ENCODE data around the gene DDX31. TPM values are rescaled to one million over a fixed set of nuclear protein-coding genes. Genes with fewer than 3 reads are reported as not detected.

Gene DDX31
- total and polyA plus RNA-seq, 2 donors (not counting 1 experiment from before 2014, with no cell fraction given) = 16.4 to 22.7 TPM

DNA sequence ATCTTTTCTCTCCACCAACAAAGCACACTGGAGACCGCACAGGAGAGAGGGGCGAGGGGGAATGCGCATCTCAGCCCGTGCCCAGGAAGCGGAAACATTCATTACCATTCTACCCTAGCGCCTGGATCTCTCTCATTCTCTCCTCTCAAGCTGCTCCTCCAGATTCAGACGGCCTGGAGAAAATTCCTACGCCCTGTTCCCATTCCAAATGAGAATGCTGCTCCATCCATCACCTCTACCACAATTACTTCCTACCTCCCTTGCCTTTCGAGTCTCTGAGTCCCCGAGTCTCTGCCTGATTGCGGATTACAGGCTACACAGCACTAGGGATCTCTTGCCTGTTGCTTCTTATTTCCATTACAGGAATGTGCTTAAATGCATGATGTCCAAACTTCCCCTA is 6.7 kb downstream of the DDX31 start:
- no peak for DNase-seq
- TF ChIP-seq EZH2 (IDR thresholded peaks at IDR 0.05; ENCODE audit: borderline replicate concordance, insufficient read depth, low read depth, low read length, poor library complexity, severe bottlenecking) = no peak
- TF ChIP-seq, protein P1, sequence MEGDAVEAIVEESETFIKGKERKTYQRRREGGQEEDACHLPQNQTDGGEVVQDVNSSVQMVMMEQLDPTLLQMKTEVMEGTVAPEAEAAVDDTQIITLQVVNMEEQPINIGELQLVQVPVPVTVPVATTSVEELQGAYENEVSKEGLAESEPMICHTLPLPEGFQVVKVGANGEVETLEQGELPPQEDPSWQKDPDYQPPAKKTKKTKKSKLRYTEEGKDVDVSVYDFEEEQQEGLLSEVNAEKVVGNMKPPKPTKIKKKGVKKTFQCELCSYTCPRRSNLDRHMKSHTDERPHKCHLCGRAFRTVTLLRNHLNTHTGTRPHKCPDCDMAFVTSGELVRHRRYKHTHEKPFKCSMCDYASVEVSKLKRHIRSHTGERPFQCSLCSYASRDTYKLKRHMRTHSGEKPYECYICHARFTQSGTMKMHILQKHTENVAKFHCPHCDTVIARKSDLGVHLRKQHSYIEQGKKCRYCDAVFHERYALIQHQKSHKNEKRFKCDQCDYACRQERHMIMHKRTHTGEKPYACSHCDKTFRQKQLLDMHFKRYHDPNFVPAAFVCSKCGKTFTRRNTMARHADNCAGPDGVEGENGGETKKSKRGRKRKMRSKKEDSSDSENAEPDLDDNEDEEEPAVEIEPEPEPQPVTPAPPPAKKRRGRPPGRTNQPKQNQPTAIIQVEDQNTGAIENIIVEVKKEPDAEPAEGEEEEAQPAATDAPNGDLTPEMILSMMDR (IDR thresholded peaks at IDR 0.05) = no peak
- Histone ChIP-seq H3K9me3 (ENCODE audit: control extremely low read depth in 1 of 3, control insufficient read depth in 2 of 3, insufficient read depth in 1 of 3, low read length in 2 of 3) (no peaks in the 10 kb centered on the region), H3K9ac (ENCODE audit: low read length) (no peak overlapping the region), H3K36me3 (replicated peaks in 1 of 2; ENCODE audit: control extremely low read depth in 1 of 2, control insufficient read depth in 1 of 2, extremely low read depth in 1 of 2, insufficient read depth in 2 of 2, low read length in 1 of 2) (peaks cover 0 to 38% of the 10 kb centered on the region in 2 experiments), H3K4me2 (replicated peaks; ENCODE audit: low read depth, low read length, poor library complexity, severe bottlenecking) (no peak overlapping the region), H3K27me3 (replicated peaks in 1 of 4; ENCODE audit: control extremely low read depth in 1 of 4, control insufficient read depth in 3 of 4, insufficient read depth in 4 of 4, low read length in 3 of 4) (no peaks in the 10 kb centered on the region), H3K4me1 (ENCODE audit: control insufficient read depth in 2 of 2, insufficient read depth in 2 of 2, low read length in 2 of 2) (no peaks in the 10 kb centered on the region), H3K4me3 (ENCODE audit: control extremely low read depth in 1 of 5, extremely low read depth in 1 of 5, insufficient read depth in 1 of 5, low read depth in 2 of 5, low read length in 4 of 5) (no peak overlapping the region), H3K27ac (ENCODE audit: low read length in 2 of 2) (no peak overlapping the region), H3K79me2 (ENCODE audit: control insufficient read depth, insufficient read depth, low read length) (peaks cover 18% of the 10 kb centered on the region), H4K20me1 (ENCODE audit: control insufficient read depth, insufficient read depth, low read length, poor library complexity, severe bottlenecking) (peaks cover 21% of the 10 kb centered on the region), H2AFZ (ENCODE audit: insufficient read depth, low read depth, low read length, poor library complexity, severe bottlenecking) (no peak overlapping the region)
- no peak overlapping the region for H3K4me3 Mint-ChIP-seq
- H3K27ac Mint-ChIP-seq = no peak overlapping the region
- intact Hi-C loops (cut with micrococcal nuclease) = no loop called here
- ChIA-PET CTCF (no interaction called here), POLR2A (no interaction called here)
- no peaks in the 10 kb centered on the region for H3K27me3 Mint-ChIP-seq
- 96% methylated on average over 10 of the region's 11 CpGs for WGBS (ENCODE audit: insufficient coverage)
- H3K4me1 Mint-ChIP-seq = peaks cover 6% of the 10 kb centered on the region
- no peak for ATAC-seq (ENCODE audit: low read depth)
- H3K9me3 Mint-ChIP-seq (ENCODE audit: insufficient read depth) = no peaks in the 10 kb centered on the region

DNA sequence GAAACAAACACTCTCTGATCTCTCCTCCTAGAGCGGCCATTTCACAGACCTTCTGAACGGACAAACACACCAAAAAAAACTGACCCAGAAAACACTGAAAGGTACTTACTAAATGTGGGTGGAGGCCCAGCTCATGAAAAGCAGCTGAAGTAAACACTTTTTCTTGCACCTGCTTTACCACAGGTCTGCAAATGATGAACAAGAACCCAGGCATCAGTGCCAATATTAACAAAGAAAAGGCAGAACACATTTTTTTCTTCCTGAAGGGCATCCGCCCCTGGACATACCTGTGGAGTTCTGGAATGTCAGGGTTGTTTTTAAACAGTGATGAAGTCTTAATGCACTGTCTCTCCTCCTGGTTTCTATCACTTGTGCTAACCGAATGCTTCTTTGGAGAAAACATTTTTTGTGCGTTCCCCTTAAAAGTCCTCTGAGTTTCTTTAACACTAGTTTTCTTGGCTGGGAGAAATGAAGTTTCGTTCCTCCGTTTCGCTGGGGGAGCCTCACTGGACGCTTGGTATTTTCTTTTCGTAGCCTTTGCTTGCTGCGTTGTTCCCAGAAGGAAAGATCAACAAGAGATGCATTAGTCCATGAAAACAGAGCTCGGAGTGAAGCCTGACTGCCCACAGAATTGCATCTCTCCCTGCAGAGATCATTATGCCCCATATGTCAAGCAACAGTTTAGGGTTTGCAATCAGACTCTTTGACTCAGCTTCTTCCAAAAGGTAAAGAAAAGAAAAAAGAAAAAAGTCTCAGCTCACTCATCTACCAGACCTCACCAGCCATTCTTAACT is 7.4 kb downstream of the DDX31 start:
- TF ChIP-seq, protein P1 (IDR thresholded peaks at IDR 0.05) = no peak
- TF ChIP-seq EZH2 (IDR thresholded peaks at IDR 0.05; ENCODE audit: borderline replicate concordance, insufficient read depth, low read depth, low read length, poor library complexity, severe bottlenecking) = no peak
- H3K27me3 ChIP-seq (replicated peaks in 1 of 4; ENCODE audit: control extremely low read depth in 1 of 4, control insufficient read depth in 3 of 4, insufficient read depth in 4 of 4, low read length in 3 of 4) = no peaks in the 10 kb centered on the region
- intact Hi-C loops (cut with micrococcal nuclease) = no loop called here
- H3K27me3 Mint-ChIP-seq = no peaks in the 10 kb centered on the region
- no peak overlapping the region for H3K4me2 ChIP-seq (replicated peaks; ENCODE audit: low read depth, low read length, poor library complexity, severe bottlenecking)
- H3K27ac ChIP-seq (ENCODE audit: low read length in 2 of 2) = no peak overlapping the region
- no peaks in the 10 kb centered on the region for H3K4me1 ChIP-seq (ENCODE audit: control insufficient read depth in 2 of 2, insufficient read depth in 2 of 2, low read length in 2 of 2)
- no peak overlapping the region for H2AFZ ChIP-seq (ENCODE audit: insufficient read depth, low read depth, low read length, poor library complexity, severe bottlenecking)
- DNase-seq (no peak), ATAC-seq (ENCODE audit: low read depth) (no peak)
- H3K36me3 ChIP-seq (replicated peaks in 1 of 2; ENCODE audit: control extremely low read depth in 1 of 2, control insufficient read depth in 1 of 2, extremely low read depth in 1 of 2, insufficient read depth in 2 of 2, low read length in 1 of 2) = peaks cover 7 to 45% of the 10 kb centered on the region in 2 experiments
- H3K4me3 Mint-ChIP-seq = no peak overlapping the region
- POLR2A ChIA-PET = no interaction called here
- no peaks in the 10 kb centered on the region for H3K9me3 Mint-ChIP-seq (ENCODE audit: insufficient read depth)
- peaks cover 14% of the 10 kb centered on the region for H4K20me1 ChIP-seq (ENCODE audit: control insufficient read depth, insufficient read depth, low read length, poor library complexity, severe bottlenecking)
- peaks cover 13% of the 10 kb centered on the region for H3K79me2 ChIP-seq (ENCODE audit: control insufficient read depth, insufficient read depth, low read length)
- WGBS (ENCODE audit: insufficient coverage) = 100% methylated on average over 6 of the region's 12 CpGs
- no peak overlapping the region for H3K4me3 ChIP-seq (ENCODE audit: control extremely low read depth in 1 of 5, extremely low read depth in 1 of 5, insufficient read depth in 1 of 5, low read depth in 2 of 5, low read length in 4 of 5)
- H3K9ac ChIP-seq (ENCODE audit: low read length) = no peak overlapping the region
- CTCF ChIA-PET = no interaction called here
- no peak overlapping the region for H3K27ac Mint-ChIP-seq
- H3K9me3 ChIP-seq (ENCODE audit: control extremely low read depth in 1 of 3, control insufficient read depth in 2 of 3, insufficient read depth in 1 of 3, low read length in 2 of 3) = no peaks in the 10 kb centered on the region
- H3K4me1 Mint-ChIP-seq = no peaks in the 10 kb centered on the region
